RWPE2 (cell line): ENCODE data around the gene SFRP2.

Source experiments
- ATAC-seq: fragments of 200-7000 bp; cut with Tn5 transposase; 3 replicates; pipeline ENCODE4 v1.9.1; 2021; ENCODE audit warnings: low read depth
- DNase-seq: peaks from one replicate; pipeline ENCODE4 v3.0.0-alpha.2; 2020; ENCODE audit warnings: low spot score
- H3K27ac ChIP-seq: fragments of 450-650 bp; 2 replicates; pipeline ENCODE4 v1.5.1; 2017; ENCODE audit warnings: mild to moderate bottlenecking; ENCODE audit not compliant: poor library complexity, severe bottlenecking
- H3K27me3 ChIP-seq: fragments of 250-450 bp; sonication (Bioruptor Pico); 2 replicates; pipeline ENCODE4 v1.5.1; 2021; ENCODE audit warnings: mild to moderate bottlenecking, moderate library complexity; ENCODE audit not compliant: insufficient read depth, poor library complexity, severe bottlenecking
- H3K36me3 ChIP-seq: fragments of 250-450 bp; sonication (Bioruptor Pico); 2 replicates; pipeline ENCODE4 v1.5.1; 2020; ENCODE audit warnings: low read depth, mild to moderate bottlenecking, moderate library complexity
- H3K4me1 ChIP-seq: fragments of 250-450 bp; sonication (Bioruptor Pico); 2 replicates; pipeline ENCODE4 v1.5.1; 2021; ENCODE audit warnings: mild to moderate bottlenecking, moderate library complexity; ENCODE audit not compliant: insufficient read depth, poor library complexity, severe bottlenecking
- H3K4me3 ChIP-seq: fragments of 250-450 bp; sonication (Bioruptor Pico); 2 replicates; pipeline ENCODE4 v1.5.1; 2021; ENCODE audit warnings: mild to moderate bottlenecking, moderate library complexity; ENCODE audit not compliant: severe bottlenecking
- H3K9me3 ChIP-seq: fragments of 250-450 bp; sonication (Bioruptor Pico); 2 replicates; pipeline ENCODE4 v1.5.1; 2021; ENCODE audit warnings: mild to moderate bottlenecking, moderate library complexity; ENCODE audit not compliant: severe bottlenecking
- CTCF ChIP-seq: fragments of 450-650 bp; IDR thresholded peaks from one replicate; pipeline ENCODE4 v1.5.1; 2017; ENCODE audit warnings: mild to moderate bottlenecking, moderate library complexity; ENCODE audit not compliant: poor library complexity, severe bottlenecking

Gene SFRP2

GRCh38 chr4:153782581-153782980, 6.3 kb downstream of the SFRP2 start:
- H3K27ac ChIP-seq = no peak overlapping the region
- DNase-seq = no peak
- peaks cover 23% of the 10 kb centered on the region for H3K27me3 ChIP-seq
- H3K4me1 ChIP-seq = peaks cover 11% of the 10 kb centered on the region
- H3K36me3 ChIP-seq = no peaks in the 10 kb centered on the region
- no peak for ATAC-seq
- H3K9me3 ChIP-seq = no peaks in the 10 kb centered on the region
- no peak overlapping the region for H3K4me3 ChIP-seq
- no peak for TF ChIP-seq CTCF

- TF ChIP-seq CTCF = no peak
- no peaks in the 10 kb centered on the region for H3K36me3 ChIP-seq
- DNase-seq = no peak
Observed at GRCh38 chr4:153781717-153782416, 7.0 kb downstream of the SFRP2 start.

GRCh38 chr4:153781280-153781679, 7.6 kb downstream of the SFRP2 start:
- no peak for TF ChIP-seq CTCF
- H3K9me3 ChIP-seq = no peaks in the 10 kb centered on the region
- H3K4me1 ChIP-seq = peaks cover 11% of the 10 kb centered on the region
- no peak for DNase-seq
- no peak overlapping the region for H3K4me3 ChIP-seq
- H3K36me3 ChIP-seq = no peaks in the 10 kb centered on the region
- no peak overlapping the region for H3K27ac ChIP-seq
- ATAC-seq = no peak
- peaks cover 10% of the 10 kb centered on the region for H3K27me3 ChIP-seq

More at GRCh38 chr4:153781717-153782416, 7.0 kb downstream of the SFRP2 start:
- H3K9me3 ChIP-seq = no peaks in the 10 kb centered on the region
- H3K4me3 ChIP-seq = no peak overlapping the region
- H3K27me3 ChIP-seq = peaks cover 16% of the 10 kb centered on the region
- no peak overlapping the region for H3K27ac ChIP-seq
- peaks cover 11% of the 10 kb centered on the region for H3K4me1 ChIP-seq
- ATAC-seq = peak; percentile 68

GRCh38 chr4:153780876-153781275, 8.0 kb downstream of the SFRP2 start:
- DNase-seq (no peak), ATAC-seq (no peak)
- Histone ChIP-seq H3K4me1 (peaks cover 11% of the 10 kb centered on the region), H3K27ac (no peak overlapping the region), H3K36me3 (no peaks in the 10 kb centered on the region), H3K27me3 (peaks cover 7% of the 10 kb centered on the region), H3K4me3 (no peak overlapping the region), H3K9me3 (no peaks in the 10 kb centered on the region)
- no peak for TF ChIP-seq CTCF

- Histone ChIP-seq H3K4me1 (peaks cover 11% of the 10 kb centered on the region), H3K27ac (no peak overlapping the region), H3K36me3 (no peaks in the 10 kb centered on the region), H3K4me3 (no peak overlapping the region), H3K9me3 (no peaks in the 10 kb centered on the region), H3K27me3 (peaks cover 6% of the 10 kb centered on the region)
- DNase-seq (no peak), ATAC-seq (no peak)
- TF ChIP-seq CTCF = no peak
Observed at GRCh38 chr4:153780221-153780620, 8.7 kb downstream of the SFRP2 start.
